ENCODE measurements around the gene CNTNAP2.

The CNTNAP2 gene

DNA sequence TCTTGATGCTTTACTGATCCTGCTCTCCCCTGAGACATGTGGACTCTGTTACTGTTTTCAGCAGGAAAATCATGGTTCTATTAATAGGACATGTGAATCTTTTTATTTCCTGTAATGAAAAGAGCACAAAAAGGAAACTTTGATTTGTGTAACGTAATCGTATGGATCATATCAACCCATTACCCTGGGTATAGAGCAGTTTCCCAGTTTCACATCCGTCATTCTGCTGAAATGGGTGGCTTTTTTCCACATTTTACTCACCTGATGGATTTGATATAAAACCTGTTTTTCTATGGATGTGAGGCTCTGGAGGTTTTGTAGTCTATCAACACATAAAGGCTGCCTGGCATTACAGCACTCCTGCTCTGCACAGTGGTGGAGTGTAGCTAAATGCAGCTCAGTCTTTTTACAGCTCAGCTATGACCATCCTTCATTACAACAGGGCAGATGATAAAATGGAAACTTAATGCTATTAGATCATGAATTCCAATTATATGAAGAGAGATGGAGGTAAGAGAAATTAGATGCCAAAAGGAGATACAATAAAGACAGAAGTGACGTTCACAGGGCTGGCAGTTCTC, 1987.6 kb downstream of the CNTNAP2 start:
- no peaks in the 10 kb centered on the region for H3K36me3 ChIP-seq (ENCODE audit: insufficient read depth)
- H3K4me1 ChIP-seq (ENCODE audit: low read depth, poor library complexity, severe bottlenecking), result no peaks in the 10 kb centered on the region
- H3K4me2 ChIP-seq, result no peak overlapping the region
- TF ChIP-seq, protein P1, sequence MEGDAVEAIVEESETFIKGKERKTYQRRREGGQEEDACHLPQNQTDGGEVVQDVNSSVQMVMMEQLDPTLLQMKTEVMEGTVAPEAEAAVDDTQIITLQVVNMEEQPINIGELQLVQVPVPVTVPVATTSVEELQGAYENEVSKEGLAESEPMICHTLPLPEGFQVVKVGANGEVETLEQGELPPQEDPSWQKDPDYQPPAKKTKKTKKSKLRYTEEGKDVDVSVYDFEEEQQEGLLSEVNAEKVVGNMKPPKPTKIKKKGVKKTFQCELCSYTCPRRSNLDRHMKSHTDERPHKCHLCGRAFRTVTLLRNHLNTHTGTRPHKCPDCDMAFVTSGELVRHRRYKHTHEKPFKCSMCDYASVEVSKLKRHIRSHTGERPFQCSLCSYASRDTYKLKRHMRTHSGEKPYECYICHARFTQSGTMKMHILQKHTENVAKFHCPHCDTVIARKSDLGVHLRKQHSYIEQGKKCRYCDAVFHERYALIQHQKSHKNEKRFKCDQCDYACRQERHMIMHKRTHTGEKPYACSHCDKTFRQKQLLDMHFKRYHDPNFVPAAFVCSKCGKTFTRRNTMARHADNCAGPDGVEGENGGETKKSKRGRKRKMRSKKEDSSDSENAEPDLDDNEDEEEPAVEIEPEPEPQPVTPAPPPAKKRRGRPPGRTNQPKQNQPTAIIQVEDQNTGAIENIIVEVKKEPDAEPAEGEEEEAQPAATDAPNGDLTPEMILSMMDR (conservative IDR thresholded peaks at IDR 0.05; ENCODE audit: low read depth, low read length), result no peak
- no peaks in the 10 kb centered on the region for H3K79me2 ChIP-seq (ENCODE audit: insufficient read depth, low read depth)
- H3K4me3 ChIP-seq (IDR thresholded peaks at IDR 0.05; ENCODE audit: insufficient read depth, low read depth, low read length), result no peak overlapping the region
- no peak overlapping the region for H3K27ac ChIP-seq
- H2AFZ ChIP-seq (ENCODE audit: low read depth), result no peak overlapping the region
- H3K27me3 ChIP-seq (ENCODE audit: insufficient read depth, low read depth), result no peaks in the 10 kb centered on the region
- H4K20me1 ChIP-seq (ENCODE audit: insufficient read depth), result no peaks in the 10 kb centered on the region
- no peak overlapping the region for H3K9ac ChIP-seq

DNA sequence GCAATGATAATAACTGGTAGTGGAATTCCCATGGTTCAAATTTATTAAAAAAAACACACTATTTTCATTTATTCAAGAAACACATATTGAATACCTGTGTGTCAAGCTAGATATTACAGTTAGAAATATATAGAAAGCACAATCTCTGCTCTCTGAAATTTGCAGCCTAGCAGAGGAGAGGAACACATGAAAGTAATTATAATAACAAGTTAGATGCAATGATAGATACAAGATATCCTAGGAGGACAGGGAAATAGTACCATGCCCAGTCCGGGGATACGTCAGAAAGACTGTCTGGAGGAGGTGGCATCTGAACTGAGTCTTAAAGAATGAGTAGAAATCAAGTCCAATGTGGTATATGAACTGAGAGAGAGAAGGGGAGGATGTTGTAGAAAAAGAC, 1988.3 kb downstream of the CNTNAP2 start:
- H3K27me3 ChIP-seq (ENCODE audit: insufficient read depth, low read depth), result no peaks in the 10 kb centered on the region

DNA sequence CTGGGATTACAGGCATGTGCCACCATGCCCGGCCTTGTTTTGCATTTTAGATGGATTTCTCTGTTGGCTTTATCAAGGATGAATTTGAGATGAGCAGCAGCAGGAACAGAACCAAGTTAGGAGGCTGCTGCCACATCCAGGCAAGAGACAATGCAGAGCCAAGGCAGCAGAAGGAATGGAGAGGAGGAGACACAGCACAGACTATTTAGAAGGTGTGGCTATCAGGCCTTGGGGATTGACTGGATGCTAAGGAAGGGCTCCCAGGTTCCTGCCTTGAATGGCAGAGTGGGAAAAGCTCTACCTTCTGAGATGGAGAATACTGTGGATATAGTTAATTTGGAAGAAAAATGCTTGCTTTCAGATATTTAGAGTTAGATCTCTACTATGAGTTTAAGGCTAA, 1989.3 kb downstream of the CNTNAP2 start:
- no peaks in the 10 kb centered on the region for H3K36me3 ChIP-seq (ENCODE audit: insufficient read depth)
- H3K4me3 ChIP-seq (IDR thresholded peaks at IDR 0.05; ENCODE audit: insufficient read depth, low read depth, low read length), result no peak overlapping the region
- H3K9ac ChIP-seq, result no peak overlapping the region
- H3K27me3 ChIP-seq (ENCODE audit: insufficient read depth, low read depth), result no peaks in the 10 kb centered on the region
- no peak overlapping the region for H3K27ac ChIP-seq
- no peaks in the 10 kb centered on the region for H3K4me1 ChIP-seq (ENCODE audit: low read depth, poor library complexity, severe bottlenecking)
- no peaks in the 10 kb centered on the region for H3K79me2 ChIP-seq (ENCODE audit: insufficient read depth, low read depth)
- TF ChIP-seq, protein P1 (conservative IDR thresholded peaks at IDR 0.05; ENCODE audit: low read depth, low read length), result no peak
- no peak overlapping the region for H3K4me2 ChIP-seq
- no peaks in the 10 kb centered on the region for H4K20me1 ChIP-seq (ENCODE audit: insufficient read depth)
- H2AFZ ChIP-seq (ENCODE audit: low read depth), result no peak overlapping the region

More for the DNA sequence above, 1988.3 kb downstream of the CNTNAP2 start:
- no peak overlapping the region for H3K9ac ChIP-seq
- H4K20me1 ChIP-seq (ENCODE audit: insufficient read depth), result no peaks in the 10 kb centered on the region
- TF ChIP-seq, protein P1 (conservative IDR thresholded peaks at IDR 0.05; ENCODE audit: low read depth, low read length), result no peak
- H2AFZ ChIP-seq (ENCODE audit: low read depth), result no peak overlapping the region
- no peaks in the 10 kb centered on the region for H3K79me2 ChIP-seq (ENCODE audit: insufficient read depth, low read depth)
- H3K4me3 ChIP-seq (IDR thresholded peaks at IDR 0.05; ENCODE audit: insufficient read depth, low read depth, low read length), result no peak overlapping the region
- no peaks in the 10 kb centered on the region for H3K4me1 ChIP-seq (ENCODE audit: low read depth, poor library complexity, severe bottlenecking)
- H3K4me2 ChIP-seq, result no peak overlapping the region
- H3K27ac ChIP-seq, result no peak overlapping the region
- no peaks in the 10 kb centered on the region for H3K36me3 ChIP-seq (ENCODE audit: insufficient read depth)

DNA sequence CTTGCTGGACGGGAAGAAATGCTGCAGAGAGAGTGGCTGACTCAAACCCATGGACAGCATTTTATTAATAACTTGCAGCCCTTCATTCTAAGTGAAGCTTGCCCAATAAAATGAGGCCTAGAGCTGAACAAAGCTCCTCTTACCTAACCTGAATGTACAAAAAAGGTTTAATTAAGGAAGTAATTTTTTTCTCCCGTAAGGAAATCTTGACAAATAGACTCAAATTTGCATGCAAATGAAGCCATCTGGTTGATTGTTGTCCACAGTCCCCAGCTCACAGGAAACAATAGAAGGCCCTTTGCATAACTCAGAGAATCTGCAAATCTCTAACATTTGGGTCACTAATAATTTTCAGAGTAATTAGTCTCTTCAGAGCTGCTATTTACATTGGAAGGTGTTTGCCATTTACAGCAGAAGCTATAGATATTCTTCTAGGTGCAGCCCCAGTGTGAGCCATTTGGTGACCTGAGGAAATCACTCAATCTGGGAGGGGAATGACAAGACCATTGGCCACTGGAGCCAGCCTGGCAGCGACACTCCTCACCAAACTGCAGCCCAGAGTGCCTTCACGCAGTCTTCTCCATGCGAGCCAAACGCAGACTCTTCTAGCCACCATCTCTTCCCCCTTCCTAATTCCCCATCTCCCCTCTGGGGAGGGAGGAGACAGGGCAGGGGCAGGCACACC, 1991.0 kb downstream of the CNTNAP2 start:
- H3K4me1 ChIP-seq (ENCODE audit: low read depth, poor library complexity, severe bottlenecking), result peaks cover 11% of the 10 kb centered on the region
- H3K4me2 ChIP-seq, result no peak overlapping the region

More for the DNA sequence above, 1991.0 kb downstream of the CNTNAP2 start:
- Histone ChIP-seq H3K79me2 (ENCODE audit: insufficient read depth, low read depth) (no peaks in the 10 kb centered on the region), H3K36me3 (ENCODE audit: insufficient read depth) (no peaks in the 10 kb centered on the region), H3K27me3 (ENCODE audit: insufficient read depth, low read depth) (no peaks in the 10 kb centered on the region), H3K4me3 (IDR thresholded peaks at IDR 0.05; ENCODE audit: insufficient read depth, low read depth, low read length) (no peak overlapping the region), H3K27ac (no peak overlapping the region), H3K9ac (no peak overlapping the region), H4K20me1 (ENCODE audit: insufficient read depth) (no peaks in the 10 kb centered on the region), H2AFZ (ENCODE audit: low read depth) (no peak overlapping the region)
- TF ChIP-seq, protein P1 (conservative IDR thresholded peaks at IDR 0.05; ENCODE audit: low read depth, low read length), result no peak

Measured in KMS-11 (cell line).